IMR-90 (cell line): Measurements from ENCODE around the gene TDRD6. TPM values are rescaled to one million over a fixed set of nuclear protein-coding genes. Genes with fewer than 3 reads are reported as not detected.

Experiments used
- ATAC-seq: fragments of 200-7000 bp; cut with Tn5 transposase; 2 replicates; pipeline ENCODE4 v1.9.1; 2020; ENCODE audit warnings: low read depth, mild to moderate bottlenecking, moderate library complexity
- BruUV-seq: library from RNA; stranded (reverse); fragments of 400-500 nt; replicated peaks from 2 replicates; lab custom pipeline; 2021; lab: Mats Ljungman, UMichigan
- CTCF ChIA-PET: fragments of 300-600 bp; formaldehyde crosslinking; extraction: SDS; loops from one replicate; lab custom pipeline; 2021; ENCODE audit warnings: antibody characterized with exemption; lab: Yijun Ruan, JAX
- POLR2A ChIA-PET: fragments of 300-600 bp; sonication (Branson Sonifier 250); formaldehyde crosslinking; loops from one replicate; lab custom pipeline; 2022; ENCODE audit warnings: antibody characterized with exemption; ENCODE audit not compliant: unreplicated experiment; lab: Charles Lee
- DNase-seq: peaks from one replicate; pipeline ENCODE4 v3.0.0; 2013
- H2AFZ ChIP-seq: replicated peaks from 2 replicates; pipeline ENCODE3; 2013; ENCODE audit warnings: low read length, mild to moderate bottlenecking; ENCODE audit not compliant: poor library complexity
- H2AK5ac ChIP-seq: 2 replicates; pipeline ENCODE4 v1.6.1; 2013; ENCODE audit warnings: low read depth, low read length, inconsistent platforms
- H2AK9ac ChIP-seq: replicated peaks from 2 replicates; pipeline ENCODE3; 2013; ENCODE audit warnings: mild to moderate bottlenecking, low read depth, low read length, moderate library complexity; ENCODE audit not compliant: poor library complexity
- H2BK120ac ChIP-seq: 2 replicates; pipeline ENCODE4 v1.6.1; 2013; ENCODE audit warnings: low read depth, low read length, inconsistent platforms
- H2BK15ac ChIP-seq: 3 replicates; pipeline ENCODE4 v1.6.1; 2013; ENCODE audit warnings: low read depth, low read length, inconsistent platforms
- H2BK20ac ChIP-seq: 2 replicates; pipeline ENCODE4 v1.6.1; 2013; ENCODE audit warnings: low read depth, mild to moderate bottlenecking, inconsistent platforms, low read length, moderate library complexity
- H2BK5ac ChIP-seq: 2 replicates; pipeline ENCODE4 v1.6.1; 2013; ENCODE audit warnings: mild to moderate bottlenecking, low read depth, low read length, inconsistent platforms; ENCODE audit not compliant: poor library complexity, severe bottlenecking
- H3K14ac ChIP-seq: replicated peaks from 2 replicates; pipeline ENCODE4 v1.6.1; 2013; ENCODE audit warnings: low read depth, low read length, inconsistent platforms
- H3K18ac ChIP-seq: 2 replicates; pipeline ENCODE4 v1.6.1; 2013; ENCODE audit warnings: low read depth, low read length, control low read depth
- H3K23ac ChIP-seq: 2 replicates; pipeline ENCODE4 v1.6.1; 2013; ENCODE audit warnings: low read depth, low read length, inconsistent platforms
- H3K27ac ChIP-seq: 2 replicates; pipeline ENCODE4 v1.5.1; 2013; ENCODE audit warnings: mild to moderate bottlenecking, control low read depth, low read length; ENCODE audit not compliant: insufficient read depth
- H3K27me3 ChIP-seq: 2 replicates; pipeline ENCODE4 v1.6.1; 2013; ENCODE audit warnings: low read length; ENCODE audit not compliant: control insufficient read depth, insufficient read depth
- H3K36me3 ChIP-seq: 2 replicates; pipeline ENCODE4 v1.6.1; 2013; ENCODE audit warnings: low read length, mixed read lengths; ENCODE audit not compliant: control insufficient read depth, insufficient read depth
- H3K4ac ChIP-seq: 2 replicates; pipeline ENCODE4 v1.6.1; 2013; ENCODE audit warnings: low read depth, low read length, inconsistent platforms
- H3K4me1 ChIP-seq: 2 replicates; pipeline ENCODE4 v1.6.1; 2013; ENCODE audit warnings: low read length, mixed read lengths; ENCODE audit not compliant: control insufficient read depth, insufficient read depth
- H3K4me2 ChIP-seq: 2 replicates; pipeline ENCODE4 v1.6.1; 2013; ENCODE audit warnings: low read depth, mild to moderate bottlenecking, control low read depth, low read length, moderate library complexity
- H3K4me3 ChIP-seq: 2 replicates; pipeline ENCODE4 v1.5.1; 2013; ENCODE audit warnings: low read depth, mild to moderate bottlenecking, control low read depth, low read length, moderate library complexity; ENCODE audit not compliant: insufficient read depth
- H3K56ac ChIP-seq: 2 replicates; pipeline ENCODE4 v1.6.1; 2013; ENCODE audit warnings: low read length, inconsistent platforms; ENCODE audit not compliant: insufficient read depth; ENCODE audit errors: extremely low read depth
- H3K79me1 ChIP-seq, 2 experiments: 2 replicates each; pipeline ENCODE4 v1.6.1; 2013; ENCODE audit warnings: low read length in 2 of 2, inconsistent platforms in 1 of 2, low read depth in 1 of 2
- H3K9ac ChIP-seq: 2 replicates; pipeline ENCODE4 v1.6.1; 2013; ENCODE audit warnings: low read depth, low read length, control low read depth
- H3K9me1 ChIP-seq: 2 replicates; pipeline ENCODE4 v1.6.1; 2013; ENCODE audit warnings: low read length, inconsistent platforms; ENCODE audit not compliant: insufficient read depth
- H3K9me3 ChIP-seq: 2 replicates; pipeline ENCODE4 v1.6.1; 2013; ENCODE audit warnings: low read length; ENCODE audit not compliant: control insufficient read depth, insufficient read depth
- H4K20me1 ChIP-seq: 2 replicates; pipeline ENCODE4 v1.6.1; 2013; ENCODE audit warnings: low read length, inconsistent platforms; ENCODE audit not compliant: insufficient read depth
- H4K5ac ChIP-seq: 2 replicates; pipeline ENCODE4 v1.6.1; 2013; ENCODE audit warnings: mild to moderate bottlenecking, low read depth, low read length, control low read depth
- H4K8ac ChIP-seq, 2 experiments: 2 replicates each; pipeline ENCODE4 v1.6.1; 2013; ENCODE audit warnings: low read depth in 2 of 2, low read length in 2 of 2, control low read depth in 1 of 2, inconsistent platforms in 1 of 2
- H4K91ac ChIP-seq: 2 replicates; pipeline ENCODE4 v1.6.1; 2013; ENCODE audit warnings: low read depth, low read length, inconsistent platforms; ENCODE audit not compliant: insufficient read depth
- BHLHE40 ChIP-seq: fragments of 150-350 bp; IDR thresholded peaks from 2 replicates; pipeline ENCODE4 v1.6.1; 2016; ENCODE audit warnings: mild to moderate bottlenecking, low read depth, low read length
- CHD1 ChIP-seq: IDR thresholded peaks from 2 replicates; pipeline ENCODE4 v1.6.1; 2012; ENCODE audit warnings: low read depth, low read length, improper control_type of control experiment
- FOS ChIP-seq: fragments of 150-350 bp; IDR thresholded peaks from 2 replicates; pipeline ENCODE4 v1.6.1; 2016; ENCODE audit warnings: low read depth, low read length
- MAZ ChIP-seq: IDR thresholded peaks from 2 replicates; pipeline ENCODE4 v1.6.1; 2012; ENCODE audit warnings: low read depth, mild to moderate bottlenecking, low read length, improper control_type of control experiment, moderate library complexity, borderline replicate concordance
- NFE2L2 ChIP-seq: fragments of 150-350 bp; IDR thresholded peaks from 2 replicates; pipeline ENCODE4 v1.6.1; 2016; ENCODE audit warnings: low read depth, mild to moderate bottlenecking, low read length
- POLR2A ChIP-seq: IDR thresholded peaks from 2 replicates; pipeline ENCODE4 v1.6.1; 2012; ENCODE audit warnings: mild to moderate bottlenecking, low read depth, low read length
- RCOR1 ChIP-seq: IDR thresholded peaks from 2 replicates; pipeline ENCODE4 v1.6.1; 2012; ENCODE audit warnings: mild to moderate bottlenecking, low read length, improper control_type of control experiment; ENCODE audit not compliant: insufficient replicate concordance
- RFX5 ChIP-seq: IDR thresholded peaks from 2 replicates; pipeline ENCODE4 v1.8.0; 2012; ENCODE audit warnings: low read depth, mild to moderate bottlenecking, low read length, moderate library complexity
- SMC3 ChIP-seq: fragments of 150-350 bp; IDR thresholded peaks from 2 replicates; pipeline ENCODE4 v1.6.1; 2016; ENCODE audit warnings: low read depth, mild to moderate bottlenecking, antibody characterized with exemption, low read length, moderate library complexity
- WGBS, 2 experiments: methylation state at CpG; one replicate each; pipeline versions ENCODE4 v1.1.5 to v1.1.7; 2013; ENCODE audit warnings: missing lambda C conversion rate in 2 of 2; ENCODE audit not compliant: insufficient read length in 1 of 2; ENCODE audit errors: extremely low coverage in 2 of 2; 5-methylcytosine and 5-hydroxymethylcytosine counted together
- dilution Hi-C: fragments of 300-500 bp; cut with HindIII; formaldehyde crosslinking; loops from one replicate; pipeline ENCODE4 v1.14.3; 2018; ENCODE audit warnings: low sequenced_read_pairs; ENCODE audit not compliant: unreplicated experiment
- in situ Hi-C: fragments of 300-500 bp; cut with MboI; formaldehyde crosslinking; loops from 3 replicates; pipeline ENCODE4 v1.14.3; 2019; ENCODE audit warnings: low sequenced_read_pairs, inconsistent platforms, mixed read lengths
- intact Hi-C: fragments of 100-400 bp; cut with micrococcal nuclease; formaldehyde crosslinking; loops from 2 replicates; pipeline ENCODE4 v1.10.0; 2022
- polyA plus RNA-seq, 3 experiments: library from polyadenylated mRNA; depleted of rRNA; stranded (reverse); fragments of >200 nt; gene quantifications; 2 replicates each; pipeline ENCODE4 v1.2.3, GENCODE V29; 2012; ENCODE audit warnings: low replicate concordance in 1 of 3
- total RNA-seq: library from RNA; depleted of rRNA; stranded (reverse); fragments of >200 nt; gene quantifications from 2 replicates; pipeline ENCODE4 v1.2.3, GENCODE V29; 2012
- TF ChIP-seq, protein P1 (sequence below): fragments of 150-350 bp; IDR thresholded peaks from 2 replicates; pipeline ENCODE4 v1.6.1; 2017; ENCODE audit warnings: mild to moderate bottlenecking, antibody characterized with exemption, low read length, low read depth
- TF ChIP-seq, protein P2 (sequence below): conservative IDR thresholded peaks from 2 replicates; pipeline ENCODE4 v1.5.1; 2012; ENCODE audit warnings: mild to moderate bottlenecking, low read depth, low read length, improper control_type of control experiment

TDRD6 gene
- total and polyA plus RNA-seq, 2 of the 4 experiments (the other 2 are of a cell fraction), result not detected

DNA sequence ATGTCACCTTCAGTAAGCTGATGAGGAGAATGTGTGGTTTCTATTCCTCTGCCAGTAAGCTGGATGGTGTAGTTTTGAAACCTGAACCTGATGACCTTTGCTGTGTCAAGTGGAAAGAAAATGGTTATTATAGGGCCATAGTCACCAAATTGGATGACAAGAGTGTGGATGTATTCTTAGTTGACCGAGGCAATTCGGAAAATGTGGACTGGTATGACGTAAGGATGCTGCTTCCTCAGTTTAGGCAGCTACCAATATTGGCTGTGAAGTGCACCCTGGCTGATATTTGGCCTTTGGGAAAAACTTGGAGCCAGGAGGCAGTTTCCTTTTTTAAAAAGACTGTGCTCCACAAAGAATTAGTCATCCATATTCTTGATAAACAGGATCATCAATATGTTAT lies 2.0 kb downstream of the TDRD6 start:
- no peak overlapping the region for H4K5ac ChIP-seq
- H2BK15ac ChIP-seq, result no peak overlapping the region
- no peak overlapping the region for H2AK9ac ChIP-seq
- H3K14ac ChIP-seq, result no peak overlapping the region
- no peak overlapping the region for H2BK120ac ChIP-seq
- H3K4me2 ChIP-seq, result no peak overlapping the region
- no peaks in the 10 kb centered on the region for H3K9me3 ChIP-seq
- no peaks in the 10 kb centered on the region for H3K36me3 ChIP-seq
- ATAC-seq (no peak), DNase-seq (no peak)
- no peaks in the 10 kb centered on the region for H3K79me1 ChIP-seq
- no peaks in the 10 kb centered on the region for H3K9me1 ChIP-seq
- no peak for TF ChIP-seq CHD1
- no peak for TF ChIP-seq SMC3
- no peak for TF ChIP-seq NFE2L2
- TF ChIP-seq, protein P1, sequence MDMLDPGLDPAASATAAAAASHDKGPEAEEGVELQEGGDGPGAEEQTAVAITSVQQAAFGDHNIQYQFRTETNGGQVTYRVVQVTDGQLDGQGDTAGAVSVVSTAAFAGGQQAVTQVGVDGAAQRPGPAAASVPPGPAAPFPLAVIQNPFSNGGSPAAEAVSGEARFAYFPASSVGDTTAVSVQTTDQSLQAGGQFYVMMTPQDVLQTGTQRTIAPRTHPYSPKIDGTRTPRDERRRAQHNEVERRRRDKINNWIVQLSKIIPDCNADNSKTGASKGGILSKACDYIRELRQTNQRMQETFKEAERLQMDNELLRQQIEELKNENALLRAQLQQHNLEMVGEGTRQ, result no peak
- TF ChIP-seq FOS, result no peak
- TF ChIP-seq RCOR1, result no peak
- TF ChIP-seq MAZ, result no peak
- no peak for TF ChIP-seq BHLHE40
- TF ChIP-seq, protein P2, sequence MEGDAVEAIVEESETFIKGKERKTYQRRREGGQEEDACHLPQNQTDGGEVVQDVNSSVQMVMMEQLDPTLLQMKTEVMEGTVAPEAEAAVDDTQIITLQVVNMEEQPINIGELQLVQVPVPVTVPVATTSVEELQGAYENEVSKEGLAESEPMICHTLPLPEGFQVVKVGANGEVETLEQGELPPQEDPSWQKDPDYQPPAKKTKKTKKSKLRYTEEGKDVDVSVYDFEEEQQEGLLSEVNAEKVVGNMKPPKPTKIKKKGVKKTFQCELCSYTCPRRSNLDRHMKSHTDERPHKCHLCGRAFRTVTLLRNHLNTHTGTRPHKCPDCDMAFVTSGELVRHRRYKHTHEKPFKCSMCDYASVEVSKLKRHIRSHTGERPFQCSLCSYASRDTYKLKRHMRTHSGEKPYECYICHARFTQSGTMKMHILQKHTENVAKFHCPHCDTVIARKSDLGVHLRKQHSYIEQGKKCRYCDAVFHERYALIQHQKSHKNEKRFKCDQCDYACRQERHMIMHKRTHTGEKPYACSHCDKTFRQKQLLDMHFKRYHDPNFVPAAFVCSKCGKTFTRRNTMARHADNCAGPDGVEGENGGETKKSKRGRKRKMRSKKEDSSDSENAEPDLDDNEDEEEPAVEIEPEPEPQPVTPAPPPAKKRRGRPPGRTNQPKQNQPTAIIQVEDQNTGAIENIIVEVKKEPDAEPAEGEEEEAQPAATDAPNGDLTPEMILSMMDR, result no peak
- TF ChIP-seq POLR2A, result no peak
- no peak for TF ChIP-seq RFX5
- H2AFZ ChIP-seq, result no peak overlapping the region
- no peak overlapping the region for H4K91ac ChIP-seq
- H3K27ac ChIP-seq, result no peak overlapping the region
- H3K4me3 ChIP-seq, result no peak overlapping the region
- H2AK5ac ChIP-seq, result no peak overlapping the region
- no peaks in the 10 kb centered on the region for H4K20me1 ChIP-seq
- H3K18ac ChIP-seq, result no peak overlapping the region
- intact Hi-C loops (no loop called here), in situ Hi-C loops (no loop called here), dilution Hi-C loops (no loop called here)
- H4K8ac ChIP-seq, result no peak overlapping the region
- no peak overlapping the region for H2BK5ac ChIP-seq
- no peak overlapping the region for H3K56ac ChIP-seq
- H3K9ac ChIP-seq, result no peak overlapping the region
- no TSS peak for BruUV-seq
- POLR2A ChIA-PET, result no interaction called here
- H3K4me1 ChIP-seq, result no peaks in the 10 kb centered on the region
- no peak overlapping the region for H3K23ac ChIP-seq
- H2BK20ac ChIP-seq, result no peak overlapping the region
- no peaks in the 10 kb centered on the region for H3K27me3 ChIP-seq
- CTCF ChIA-PET, result no interaction called here
- 53% methylated on average over 3 of the region's 3 CpGs; no CpG with 5 or more reads in 1 of the 2 experiments for WGBS, 2 experiments
- no peak overlapping the region for H3K4ac ChIP-seq
